Fibroblast of skin of left quadriceps (primary cell): ENCODE measurements around the gene ALMS1.
"Not testable (repeated sequence)": the region's sequence is repeated elsewhere in the genome, so short reads cannot be mapped to it uniquely, and the experiment has no call there.

Experiments used
- DNase-seq, 2 experiments: peaks; one replicate each; pipeline ENCODE4 v3.0.0-alpha.2; 2013; ENCODE audit warnings: low read depth in 2 of 2

ALMS1 gene

GRCh38 chr2:73624036-73624435 lies 238.4 kb downstream of the ALMS1 start:
- DNase-seq, result not testable (repeated sequence)

- DNase-seq, result not testable (repeated sequence)
These were observed 239.0 kb downstream of the ALMS1 start for GRCh38 chr2:73624625-73625024.

GRCh38 chr2:73626237-73626636 lies 240.6 kb downstream of the ALMS1 start:
- not testable (repeated sequence) for DNase-seq

- not testable (repeated sequence) for DNase-seq
These were observed 242.9 kb downstream of the ALMS1 start for GRCh38 chr2:73628493-73628892.

GRCh38 chr2:73630662-73631266 lies 245.1 kb downstream of the ALMS1 start:
- DNase-seq, result not testable (repeated sequence)

- DNase-seq, result not testable (repeated sequence)
These were observed 251.3 kb downstream of the ALMS1 start for GRCh38 chr2:73636977-73637376.

GRCh38 chr2:73638429-73638828 lies 252.8 kb downstream of the ALMS1 start:
- DNase-seq, result no peak

GRCh38 chr2:73640511-73640911 lies 254.9 kb downstream of the ALMS1 start:
- DNase-seq, result no peak

- DNase-seq, result no peak
These were observed 255.5 kb downstream of the ALMS1 start for GRCh38 chr2:73640946-73641766.

GRCh38 chr2:73641767-73642062 lies 256.1 kb downstream of the ALMS1 start:
- no peak for DNase-seq

- no peak for DNase-seq
These were observed 256.8 kb downstream of the ALMS1 start, which contains the start of gene NAT8 for GRCh38 chr2:73642338-73643018. Gene NAT8, minus strand, starts transcription at chr2:73642422. Its CDS starts 794 bp downstream, at chr2:73641628.

GRCh38 chr2:73647690-73648089 lies 262.1 kb downstream of the ALMS1 start:
- not testable (repeated sequence) for DNase-seq

- no peak for DNase-seq
These were observed 266.1 kb downstream of the ALMS1 start for GRCh38 chr2:73651591-73652230.

GRCh38 chr2:73652348-73652747 lies 266.7 kb downstream of the ALMS1 start:
- no peak for DNase-seq

- DNase-seq, result no peak
These were observed 268.5 kb downstream of the ALMS1 start for GRCh38 chr2:73654175-73654574.
